SH-SY5Y (cell line): ENCODE measurements around the gene MYH8.

ENCODE experiments used
- GATA2 ChIP-seq: IDR thresholded peaks from 2 replicates; pipeline ENCODE4 v1.6.1; 2011; ENCODE audit warnings: mild to moderate bottlenecking, low read depth, low read length
- GATA3 ChIP-seq: IDR thresholded peaks from 2 replicates; pipeline ENCODE4 v1.6.1; 2011; ENCODE audit warnings: low read depth, mild to moderate bottlenecking, low read length, moderate library complexity

MYH8 gene

GRCh38 chr17:10415161-10415560, 6.6 kb downstream of the MYH8 start:
- TF ChIP-seq GATA2 (no peak), GATA3 (no peak)

DNA sequence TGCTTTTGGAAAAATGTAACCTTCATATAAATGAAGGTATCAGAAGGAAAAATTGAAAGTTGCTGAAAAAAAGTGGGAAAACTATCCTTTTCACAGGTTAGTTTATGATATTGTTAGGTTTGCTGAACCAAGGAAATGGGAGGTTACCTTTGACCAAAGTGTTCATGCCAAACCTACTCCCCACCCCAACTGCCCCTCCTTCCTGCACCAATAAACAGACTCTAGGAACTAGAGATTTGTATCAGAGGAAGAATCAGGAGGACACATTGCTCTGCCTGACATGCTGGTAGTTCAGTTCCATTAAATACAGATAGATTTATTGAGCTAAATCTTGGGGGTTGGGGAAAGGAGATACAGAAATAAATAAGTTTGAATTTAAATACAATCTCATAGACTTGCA, 18.2 kb downstream of the MYH8 start:
- TF ChIP-seq GATA3 = no peak
- TF ChIP-seq GATA2 = no peak

DNA sequence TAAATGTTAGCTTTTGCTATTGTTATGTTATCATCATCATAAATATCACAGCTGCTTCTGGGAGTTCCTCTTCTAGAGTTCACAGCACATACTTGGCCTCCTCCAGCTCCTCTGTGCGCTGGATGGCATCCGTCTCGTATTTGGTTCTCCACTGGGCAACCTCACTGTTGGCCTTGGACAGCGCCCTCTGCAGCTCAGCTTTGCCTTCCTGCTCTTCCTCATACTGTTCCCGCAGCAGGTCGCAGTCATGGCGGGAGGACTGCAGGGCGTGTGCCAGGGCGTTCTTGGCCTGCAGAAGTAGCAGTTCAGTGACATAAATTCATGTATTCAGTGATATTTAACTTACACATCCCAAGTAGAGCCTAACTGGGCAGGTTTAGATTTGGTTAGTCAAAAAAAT, 23.4 kb downstream of the MYH8 start:
- TF ChIP-seq GATA3 = no peak
- no peak for TF ChIP-seq GATA2

GRCh38 chr17:10396524-10397163, 25.1 kb downstream of the MYH8 start:
- no peak for TF ChIP-seq GATA2
- no peak for TF ChIP-seq GATA3

DNA sequence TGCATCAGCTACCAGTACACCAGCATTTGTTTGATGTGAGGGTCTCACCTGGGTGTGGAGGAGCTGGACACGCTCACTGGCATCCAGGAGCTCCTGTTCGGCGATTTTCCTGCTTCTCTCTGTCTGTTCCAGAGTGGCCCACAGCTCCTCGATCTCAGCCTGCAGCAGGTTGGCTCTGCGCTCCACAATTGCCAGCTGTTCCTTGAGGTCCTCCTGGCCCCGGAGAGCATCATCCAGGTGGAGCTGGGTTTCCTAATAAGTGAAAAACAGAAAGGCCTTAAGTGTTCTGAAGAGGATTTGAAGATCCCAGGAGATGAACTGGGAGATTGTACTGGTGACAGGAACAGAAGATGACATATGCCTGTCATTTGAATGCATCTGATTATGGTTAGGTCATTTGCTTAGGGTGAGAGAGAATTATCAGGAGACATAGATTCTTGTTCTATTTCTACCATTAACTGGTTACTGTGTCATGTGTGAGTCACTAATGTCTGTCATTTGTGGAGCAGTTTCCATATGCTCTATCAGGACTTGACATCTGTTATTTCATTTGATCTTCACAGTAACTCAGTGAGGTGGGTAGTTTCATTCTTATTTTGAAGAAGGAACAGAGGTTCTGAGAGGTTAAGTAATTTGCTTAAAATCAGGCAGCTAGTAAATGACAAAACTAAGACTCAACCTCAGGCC, 27.4 kb downstream of the MYH8 start:
- TF ChIP-seq GATA3 (no peak), GATA2 (no peak)

GRCh38 chr17:10392880-10393279, 28.9 kb downstream of the MYH8 start:
- no peak for TF ChIP-seq GATA3
- no peak for TF ChIP-seq GATA2

GRCh38 chr17:10385871-10386270, 35.9 kb downstream of the MYH8 start:
- no peak for TF ChIP-seq GATA3
- TF ChIP-seq GATA2 = no peak

DNA sequence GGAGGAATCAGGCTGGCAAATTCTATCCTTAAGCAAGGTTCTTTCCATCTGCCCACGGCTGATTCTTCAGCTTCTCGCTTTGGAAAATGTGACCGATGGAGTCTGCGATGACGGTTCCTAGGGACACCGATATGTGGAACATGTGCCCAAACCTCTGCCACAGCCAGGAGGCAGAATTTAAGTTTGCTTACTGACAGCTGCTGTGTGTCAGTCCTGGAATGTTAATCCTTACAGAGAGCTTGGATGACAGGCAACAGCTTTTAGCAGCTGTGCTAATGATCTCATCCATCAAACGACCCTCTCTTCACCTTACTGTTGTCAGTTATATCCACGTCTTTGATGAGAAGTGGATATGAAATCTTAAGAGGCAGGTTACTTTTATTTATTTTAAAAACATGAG, 37.6 kb downstream of the MYH8 start:
- TF ChIP-seq GATA2 = no peak
- TF ChIP-seq GATA3 = no peak

DNA sequence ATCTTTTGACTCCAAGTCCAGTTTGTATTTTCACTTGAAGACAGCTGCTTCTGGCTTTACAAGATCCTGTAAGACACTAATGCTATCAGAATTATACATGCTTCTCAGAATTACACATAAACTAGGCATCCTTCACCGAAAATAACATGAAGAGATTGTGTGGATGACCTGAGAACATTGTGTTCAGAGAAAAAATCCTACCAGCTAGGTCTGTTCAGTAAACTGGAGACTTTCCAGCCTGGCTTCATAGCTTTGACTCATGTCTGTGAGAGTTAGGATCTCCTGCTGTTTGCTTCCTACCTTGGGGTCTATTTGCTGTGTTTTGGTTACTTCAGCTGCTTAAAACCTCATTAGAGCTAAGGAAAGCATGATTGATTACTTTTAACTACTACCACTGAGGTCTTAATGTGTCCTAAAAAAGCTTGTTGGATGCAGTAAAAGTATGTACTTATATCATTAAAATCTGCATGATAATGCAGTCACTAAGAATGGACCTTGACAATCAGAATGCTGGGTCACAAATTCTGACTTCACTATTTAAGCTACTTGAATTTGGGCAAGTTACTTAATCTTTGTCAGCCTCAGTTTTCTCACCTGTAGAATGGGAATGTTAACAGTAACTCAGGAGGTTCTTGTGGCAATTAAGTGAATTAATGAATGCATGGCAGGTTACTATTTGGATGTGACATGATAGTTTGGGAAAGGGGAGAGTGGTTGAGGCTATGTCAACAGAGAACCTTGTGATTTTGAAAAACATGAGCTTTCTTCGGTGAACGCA, 40.9 kb downstream of the MYH8 start:
- TF ChIP-seq GATA2 (no peak), GATA3 (no peak)

DNA sequence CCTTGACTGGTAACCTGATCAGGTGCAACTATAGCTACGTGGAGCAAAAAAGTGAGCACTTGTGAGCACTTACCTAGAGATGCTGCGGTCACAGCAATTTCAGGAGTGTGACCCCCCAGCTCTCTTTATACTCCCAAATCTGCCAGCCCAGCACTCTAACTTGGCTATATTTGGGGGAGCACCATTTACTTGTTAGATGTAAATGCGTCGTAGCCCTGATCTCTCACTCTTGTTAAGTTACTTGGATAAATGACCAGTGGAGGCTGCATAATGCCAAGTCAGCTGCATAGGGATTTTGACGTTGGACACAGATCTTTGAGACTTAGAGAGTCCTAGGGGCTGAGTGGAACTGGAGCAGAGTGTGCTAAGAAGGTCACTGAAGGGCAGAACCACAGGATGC, 48.8 kb downstream of the MYH8 start, which contains the start of gene MYH13:
TSS of gene MYH13 (minus strand) at position 101 of the 400 bp plus-strand sequence. CDS start 8,476 bp downstream, outside the sequence.
- no peak for TF ChIP-seq GATA2
- no peak for TF ChIP-seq GATA3

DNA sequence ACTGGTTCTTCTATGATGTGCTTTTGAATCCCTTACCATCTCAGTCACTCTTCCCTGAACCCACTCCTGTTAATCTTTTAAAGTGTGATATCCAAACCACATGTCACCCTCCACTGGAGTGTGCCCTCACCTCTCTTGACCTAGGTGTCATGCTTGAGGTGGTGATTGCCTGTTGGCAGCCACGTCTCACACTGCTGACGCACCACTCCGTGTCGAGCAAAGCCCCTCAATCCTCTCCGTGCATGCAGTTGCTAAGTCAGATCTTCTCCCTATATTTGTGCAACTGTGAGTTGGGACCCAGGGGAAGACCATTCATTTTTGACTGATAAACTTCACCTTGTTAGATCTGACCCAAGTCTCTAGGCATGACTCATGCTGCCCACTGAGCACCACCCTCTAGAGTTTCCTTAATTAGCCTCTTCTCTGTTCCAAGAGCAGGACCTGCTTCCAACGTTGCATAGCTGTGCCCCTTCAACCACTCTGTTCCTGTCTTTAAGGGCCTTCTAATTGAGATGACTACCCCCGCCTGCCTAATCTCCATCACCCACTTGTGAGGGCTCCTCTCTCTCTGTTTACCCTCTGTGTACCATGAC, 51.6 kb downstream of the MYH8 start:
- TF ChIP-seq GATA3 = no peak
- TF ChIP-seq GATA2 = no peak

- TF ChIP-seq GATA2 = no peak
- no peak for TF ChIP-seq GATA3
Measured at GRCh38 chr17:10369239-10369638, 52.5 kb downstream of the MYH8 start.

GRCh38 chr17:10368561-10368960, 53.2 kb downstream of the MYH8 start:
- TF ChIP-seq GATA3 (no peak), GATA2 (no peak)

DNA sequence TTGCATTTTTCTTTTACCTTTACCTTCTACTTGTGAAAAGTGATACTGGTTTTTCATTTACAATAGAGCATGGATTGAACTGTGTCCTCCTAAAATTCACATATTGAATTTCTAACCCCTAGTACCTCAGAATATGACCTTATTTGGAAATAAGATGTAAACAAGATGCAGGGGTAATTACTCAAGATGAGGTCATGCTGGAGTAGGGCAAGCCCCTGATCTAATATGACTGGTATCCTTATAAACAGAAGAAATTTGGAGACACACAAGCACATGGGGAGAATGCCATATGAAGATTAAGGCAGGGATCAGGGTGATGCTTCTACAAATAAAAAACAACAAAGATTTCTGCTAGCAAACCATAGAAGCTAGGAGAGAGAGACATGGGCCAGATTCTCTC, 61.2 kb downstream of the MYH8 start:
- TF ChIP-seq GATA2 = no peak
- no peak for TF ChIP-seq GATA3
